MM.1S (cell line): ENCODE results near the gene RXYLT1.
"Not testable (repeated sequence)": the region's sequence is repeated elsewhere in the genome, so short reads cannot be mapped to it uniquely, and the experiment has no call there.

Source experiments
- EZH2phosphoT487 ChIP-seq: fragments of 300-600 bp; sonication (generic); IDR thresholded peaks from 2 replicates; pipeline ENCODE4 v1.6.1; 2018; ENCODE audit warnings: antibody characterized with exemption, low read length
- TF ChIP-seq, protein P1 (sequence below): fragments of 300-600 bp; sonication (generic); IDR thresholded peaks from 2 replicates; pipeline ENCODE4 v1.5.1; 2016; ENCODE audit warnings: antibody characterized with exemption, low read length, mixed read lengths

DNA sequence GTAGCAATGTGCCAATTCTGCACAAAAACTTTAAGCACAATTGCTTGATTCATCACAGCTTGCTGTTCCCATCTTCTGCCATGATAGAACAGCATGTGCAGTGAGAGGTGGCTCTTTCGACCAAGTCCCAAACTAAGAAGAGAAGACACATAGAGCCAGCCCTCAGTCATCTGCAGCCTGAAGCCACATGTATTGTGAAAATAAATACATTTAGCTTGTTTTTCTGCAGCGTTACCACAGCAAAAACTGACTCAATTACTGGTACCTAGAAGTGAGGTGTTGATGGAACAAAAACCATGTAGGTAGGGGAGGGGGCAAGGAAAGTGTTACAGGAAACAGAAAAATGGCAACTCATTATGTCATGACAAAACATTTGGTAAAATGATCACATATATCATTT, 39.2 kb upstream of the RXYLT1 start:
- TF ChIP-seq, protein P1, sequence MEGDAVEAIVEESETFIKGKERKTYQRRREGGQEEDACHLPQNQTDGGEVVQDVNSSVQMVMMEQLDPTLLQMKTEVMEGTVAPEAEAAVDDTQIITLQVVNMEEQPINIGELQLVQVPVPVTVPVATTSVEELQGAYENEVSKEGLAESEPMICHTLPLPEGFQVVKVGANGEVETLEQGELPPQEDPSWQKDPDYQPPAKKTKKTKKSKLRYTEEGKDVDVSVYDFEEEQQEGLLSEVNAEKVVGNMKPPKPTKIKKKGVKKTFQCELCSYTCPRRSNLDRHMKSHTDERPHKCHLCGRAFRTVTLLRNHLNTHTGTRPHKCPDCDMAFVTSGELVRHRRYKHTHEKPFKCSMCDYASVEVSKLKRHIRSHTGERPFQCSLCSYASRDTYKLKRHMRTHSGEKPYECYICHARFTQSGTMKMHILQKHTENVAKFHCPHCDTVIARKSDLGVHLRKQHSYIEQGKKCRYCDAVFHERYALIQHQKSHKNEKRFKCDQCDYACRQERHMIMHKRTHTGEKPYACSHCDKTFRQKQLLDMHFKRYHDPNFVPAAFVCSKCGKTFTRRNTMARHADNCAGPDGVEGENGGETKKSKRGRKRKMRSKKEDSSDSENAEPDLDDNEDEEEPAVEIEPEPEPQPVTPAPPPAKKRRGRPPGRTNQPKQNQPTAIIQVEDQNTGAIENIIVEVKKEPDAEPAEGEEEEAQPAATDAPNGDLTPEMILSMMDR = not testable (repeated sequence)
- not testable (repeated sequence) for TF ChIP-seq EZH2phosphoT487
